K562 (cell line): ENCODE results near the gene NFIC. TPM values are rescaled to one million over a fixed set of nuclear protein-coding genes. Genes with fewer than 3 reads are reported as not detected.

Source experiments
- ARID4B ChIP-seq: sonication (generic); formaldehyde crosslinking; IDR thresholded peaks from 2 replicates; pipeline ENCODE4 v1.8.0; 2022; ENCODE audit warnings: mild to moderate bottlenecking, missing genetic modification reagents
- BMI1 ChIP-seq: fragments of 150-350 bp; IDR thresholded peaks from 2 replicates; pipeline ENCODE4 v1.6.1; 2014; ENCODE audit warnings: low read length
- DNMT1 ChIP-seq: fragments of 450-650 bp; IDR thresholded peaks from 2 replicates; pipeline ENCODE4 v1.6.1; 2016; ENCODE audit warnings: antibody characterized with exemption, mild to moderate bottlenecking
- KDM2B ChIP-seq: fragments of 250-450 bp; sonication (Bioruptor Pico); IDR thresholded peaks from 2 replicates; pipeline ENCODE4 v1.8.0; 2021; ENCODE audit warnings: mild to moderate bottlenecking, moderate library complexity
- LCOR ChIP-seq: sonication (generic); formaldehyde crosslinking; IDR thresholded peaks from 2 replicates; pipeline ENCODE4 v1.8.0; 2022; ENCODE audit warnings: mild to moderate bottlenecking, missing genetic modification reagents
- PURB ChIP-seq: sonication (generic); formaldehyde crosslinking; IDR thresholded peaks from 2 replicates; pipeline ENCODE4 v1.9.0; 2021; ENCODE audit warnings: low read depth, mild to moderate bottlenecking, missing genetic modification reagents
- SAP30 ChIP-seq: fragments of 200-600 bp; sonication (generic); IDR thresholded peaks from 2 replicates; pipeline ENCODE4 v1.6.1; 2012; ENCODE audit warnings: borderline replicate concordance, low read depth, mild to moderate bottlenecking, moderate library complexity, low read length, control low read depth, inconsistent platforms; ENCODE audit not compliant: insufficient read depth, poor library complexity, severe bottlenecking
- SETDB1 ChIP-seq: IDR thresholded peaks from one replicate; pipeline ENCODE4 v1.6.1; 2012; ENCODE audit warnings: low read length, control low read depth, inconsistent platforms
- SREBF1 ChIP-seq: fragments of 150-350 bp; IDR thresholded peaks from 2 replicates; pipeline ENCODE4 v1.6.1; 2014; ENCODE audit warnings: antibody characterized with exemption, low read depth, low read length, borderline replicate concordance
- TEAD1 ChIP-seq, 2 experiments: fragments of 450-650 bp in 1 of 2; sonication (generic) in 1 of 2; formaldehyde crosslinking; IDR thresholded peaks; 2 replicates each; pipeline versions ENCODE4 v1.4.0 to v1.8.0; 2020 to 2022; ENCODE audit warnings: mild to moderate bottlenecking in 2 of 2, missing genetic modification reagents in 1 of 2
- THRAP3 ChIP-seq: fragments of 450-650 bp; IDR thresholded peaks from 2 replicates; pipeline ENCODE4 v1.6.1; 2016; ENCODE audit warnings: mild to moderate bottlenecking, inconsistent platforms, borderline replicate concordance
- ZBTB33 ChIP-seq: sonication (generic); formaldehyde crosslinking; IDR thresholded peaks from 2 replicates; pipeline ENCODE4 v1.8.1; 2023; ENCODE audit warnings: mild to moderate bottlenecking, missing genetic modification reagents
- ZNF165 ChIP-seq: fragments of 250-450 bp; sonication (Bioruptor Pico); IDR thresholded peaks from 2 replicates; pipeline ENCODE4 v1.4.0; 2020; ENCODE audit warnings: borderline replicate concordance
- ZNF175 ChIP-seq: fragments of 200-800 bp; sonication (Bioruptor generic); IDR thresholded peaks from 2 replicates; pipeline ENCODE4 v1.6.1; 2016; ENCODE audit warnings: low read depth, mild to moderate bottlenecking, missing genetic modification characterization, missing compliant biosample characterization
- ZNF316 ChIP-seq: fragments of 450-650 bp; IDR thresholded peaks from 2 replicates; pipeline ENCODE4 v1.6.1; 2016
- polyA plus RNA-seq, 8 experiments: library from polyadenylated mRNA; depleted of rRNA in 4 of 8; stranded (reverse) in 5 of 8; unstranded in 3 of 8; fragments of >200 nt; fragmentation: Nextera tagmentation in 2 of 8; fragmentation: Illumina TruSeq in 1 of 8; extraction: Ambion mirVana in 2 of 8; extraction: Trizol in 1 of 8; gene quantifications; 2 replicates each; pipeline versions ENCODE4 v1.2.1 to v1.2.3, GENCODE V29; 2011 to 2014; ENCODE audit warnings: inconsistent platforms in 1 of 8, missing spikeins in 1 of 8
- total RNA-seq, 7 experiments: library from RNA; depleted of rRNA in 6 of 7; stranded (reverse); fragments of >200 nt in 6 of 7; fragmentation: Illumina TruSeq in 2 of 7; extraction: Trizol in 2 of 7; gene quantifications; 2 replicates each; pipeline versions ENCODE4 v1.2.1 to v1.2.3, GENCODE V29; 2011 to 2021; ENCODE audit warnings: low replicate concordance in 1 of 7
- TF ChIP-seq, protein P1 (sequence below), 2 experiments: IDR thresholded peaks in 1 of 2; conservative IDR thresholded peaks in 1 of 2; 2 replicates each; pipeline ENCODE4 v1.6.1; 2016; ENCODE audit warnings: low read depth in 2 of 2, mild to moderate bottlenecking in 1 of 2, missing compliant biosample characterization in 1 of 2, missing genetic modification characterization in 1 of 2, moderate library complexity in 1 of 2

The NFIC gene
- total and polyA plus RNA-seq, 9 of the 15 experiments (the other 6 are each of a cell fraction or from before 2014, with no cell fraction given) = 0.71 to 62.1 (median 6.9) TPM

DNA sequence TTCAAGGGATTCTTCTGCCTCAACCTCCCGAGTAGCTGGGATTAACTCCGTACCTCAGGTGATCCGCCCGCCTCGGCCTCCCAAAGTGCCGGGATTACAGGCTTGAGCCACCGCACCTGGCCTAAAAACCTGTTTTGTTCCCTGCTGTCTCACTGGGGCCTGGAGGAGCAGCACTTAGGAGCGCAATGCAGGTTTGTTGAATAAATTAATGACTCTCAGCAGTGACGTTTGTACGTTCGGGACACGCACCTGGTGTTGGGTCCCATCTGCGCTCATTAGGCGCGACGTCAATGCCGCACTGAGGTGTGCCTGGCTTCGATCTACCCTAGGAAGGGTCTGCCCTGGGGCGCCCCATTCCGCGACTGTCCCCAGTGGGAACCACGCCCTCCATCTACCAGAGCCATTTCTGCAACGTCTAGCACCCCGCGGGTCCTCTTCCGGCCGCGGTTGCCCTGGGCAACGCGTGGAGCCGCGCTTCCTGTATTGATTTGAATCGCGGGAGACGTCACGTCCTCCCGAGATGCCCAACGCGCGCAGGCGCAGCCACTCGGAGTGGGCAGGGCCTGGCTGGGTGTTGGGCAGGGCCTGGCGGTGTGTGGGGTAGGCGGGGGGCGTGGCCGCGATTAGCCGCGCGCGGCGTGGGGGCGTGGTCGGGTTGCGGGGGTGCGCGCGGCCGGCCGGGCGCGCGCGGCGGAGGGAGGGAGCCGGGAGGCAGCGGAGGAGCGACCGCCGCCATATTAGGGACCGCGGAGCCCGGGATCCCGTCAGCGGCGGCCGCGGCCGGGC is 139.4 kb downstream of the NFIC start, which contains the start of gene FZR1 (continued):
- no peak for TF ChIP-seq ZNF316
- peak; percentile 42 for TF ChIP-seq SETDB1
- TF ChIP-seq ARID4B (CRISPR knock-in tag) = peak; percentile 97
- TF ChIP-seq, protein P1, sequence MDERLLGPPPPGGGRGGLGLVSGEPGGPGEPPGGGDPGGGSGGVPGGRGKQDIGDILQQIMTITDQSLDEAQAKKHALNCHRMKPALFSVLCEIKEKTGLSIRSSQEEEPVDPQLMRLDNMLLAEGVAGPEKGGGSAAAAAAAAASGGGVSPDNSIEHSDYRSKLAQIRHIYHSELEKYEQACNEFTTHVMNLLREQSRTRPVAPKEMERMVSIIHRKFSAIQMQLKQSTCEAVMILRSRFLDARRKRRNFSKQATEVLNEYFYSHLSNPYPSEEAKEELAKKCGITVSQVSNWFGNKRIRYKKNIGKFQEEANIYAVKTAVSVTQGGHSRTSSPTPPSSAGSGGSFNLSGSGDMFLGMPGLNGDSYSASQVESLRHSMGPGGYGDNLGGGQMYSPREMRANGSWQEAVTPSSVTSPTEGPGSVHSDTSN (CRISPR knock-in tag; IDR thresholded peaks at IDR 0.05; ENCODE audit: low read depth) = no peak
- TF ChIP-seq, protein P1 (tag; conservative IDR thresholded peaks at IDR 0.05; ENCODE audit: low read depth) = no peak
- 0 out of 2 replicates have a peak, but pooled peaks have one; percentile 39 for TF ChIP-seq ZBTB33 (CRISPR knock-in tag)
- TF ChIP-seq ZNF175 = 0 out of 2 replicates have a peak, but pooled peaks have one; percentile 17
- TF ChIP-seq BMI1 = peak; percentile 92
- no peak for TF ChIP-seq THRAP3
- peak; percentile 87 for TF ChIP-seq SAP30
- no peak for TF ChIP-seq DNMT1
- 0 out of 2 replicates have a peak, but pooled peaks have one; percentile 18 for TF ChIP-seq SREBF1
- TF ChIP-seq KDM2B (CRISPR knock-in tag) = no peak
- no peak for TF ChIP-seq PURB (CRISPR knock-in tag)
- TF ChIP-seq TEAD1 (CRISPR knock-in tag; IDR thresholded peaks at IDR 0.05) = peak in 1 of 2 experiments; percentile 78; a peak in 1 of 4 replicates
- no peak for TF ChIP-seq ZNF165 (CRISPR knock-in tag)
- no peak for TF ChIP-seq LCOR (CRISPR knock-in tag)
